ENCODE data around the gene PEMT.

PEMT gene

GRCh38 chr17:17516941-17517720, 74.4 kb downstream of the PEMT start:
- H3K9me3 ChIP-seq (ENCODE audit: control insufficient read depth in 2 of 2, low read length in 2 of 2), result no peaks in the 10 kb centered on the region
- H3K27me3 ChIP-seq (ENCODE audit: control insufficient read depth in 2 of 2, insufficient read depth in 2 of 2, low read length in 2 of 2), result no peaks in the 10 kb centered on the region
- no peak overlapping the region for H3K27ac ChIP-seq (ENCODE audit: low read depth in 2 of 2, low read length in 2 of 2)
- no peak overlapping the region for H3K4me3 ChIP-seq (ENCODE audit: low read length in 2 of 2)
- no peak overlapping the region for H3K9ac ChIP-seq (ENCODE audit: low read depth in 1 of 2, low read length in 2 of 2)
- peaks cover 0 to 2% of the 10 kb centered on the region in 2 donors for H3K4me1 ChIP-seq (ENCODE audit: control insufficient read depth in 2 of 2, insufficient read depth in 2 of 2, low read length in 2 of 2)
- no peaks in the 10 kb centered on the region for H3K36me3 ChIP-seq (ENCODE audit: control insufficient read depth in 2 of 2, insufficient read depth in 2 of 2, low read length in 2 of 2)

- no peaks in the 10 kb centered on the region for H3K27me3 ChIP-seq (ENCODE audit: control insufficient read depth in 2 of 2, insufficient read depth in 2 of 2, low read length in 2 of 2)
- no peak overlapping the region for H3K4me3 ChIP-seq (ENCODE audit: low read length in 2 of 2)
- no peak overlapping the region for H3K27ac ChIP-seq (ENCODE audit: low read depth in 2 of 2, low read length in 2 of 2)
- peaks cover 0 to 2% of the 10 kb centered on the region in 2 donors for H3K4me1 ChIP-seq (ENCODE audit: control insufficient read depth in 2 of 2, insufficient read depth in 2 of 2, low read length in 2 of 2)
- H3K9ac ChIP-seq (ENCODE audit: low read depth in 1 of 2, low read length in 2 of 2), result no peak overlapping the region
- no peaks in the 10 kb centered on the region for H3K9me3 ChIP-seq (ENCODE audit: control insufficient read depth in 2 of 2, low read length in 2 of 2)
- no peaks in the 10 kb centered on the region for H3K36me3 ChIP-seq (ENCODE audit: control insufficient read depth in 2 of 2, insufficient read depth in 2 of 2, low read length in 2 of 2)
These were observed 75.3 kb downstream of the PEMT start for GRCh38 chr17:17515934-17516930.

- peaks cover 0 to 2% of the 10 kb centered on the region in 2 donors for H3K4me1 ChIP-seq (ENCODE audit: control insufficient read depth in 2 of 2, insufficient read depth in 2 of 2, low read length in 2 of 2)
- H3K27ac ChIP-seq (ENCODE audit: low read depth in 2 of 2, low read length in 2 of 2), result no peak overlapping the region
- H3K36me3 ChIP-seq (ENCODE audit: control insufficient read depth in 2 of 2, insufficient read depth in 2 of 2, low read length in 2 of 2), result no peaks in the 10 kb centered on the region
- no peak overlapping the region for H3K9ac ChIP-seq (ENCODE audit: low read depth in 1 of 2, low read length in 2 of 2)
- no peak overlapping the region for H3K4me3 ChIP-seq (ENCODE audit: low read length in 2 of 2)
- H3K27me3 ChIP-seq (ENCODE audit: control insufficient read depth in 2 of 2, insufficient read depth in 2 of 2, low read length in 2 of 2), result no peaks in the 10 kb centered on the region
- H3K9me3 ChIP-seq (ENCODE audit: control insufficient read depth in 2 of 2, low read length in 2 of 2), result no peaks in the 10 kb centered on the region
These were observed 76.2 kb downstream of the PEMT start for GRCh38 chr17:17514993-17515933.

GRCh38 chr17:17514361-17514992, 77.0 kb downstream of the PEMT start:
- Histone ChIP-seq H3K4me3 (ENCODE audit: low read length in 2 of 2) (no peak overlapping the region), H3K27ac (ENCODE audit: low read depth in 2 of 2, low read length in 2 of 2) (no peak overlapping the region), H3K36me3 (ENCODE audit: control insufficient read depth in 2 of 2, insufficient read depth in 2 of 2, low read length in 2 of 2) (no peaks in the 10 kb centered on the region), H3K9me3 (ENCODE audit: control insufficient read depth in 2 of 2, low read length in 2 of 2) (no peaks in the 10 kb centered on the region), H3K4me1 (ENCODE audit: control insufficient read depth in 2 of 2, insufficient read depth in 2 of 2, low read length in 2 of 2) (peaks cover 0 to 2% of the 10 kb centered on the region in 2 donors), H3K9ac (ENCODE audit: low read depth in 1 of 2, low read length in 2 of 2) (no peak overlapping the region), H3K27me3 (ENCODE audit: control insufficient read depth in 2 of 2, insufficient read depth in 2 of 2, low read length in 2 of 2) (no peaks in the 10 kb centered on the region)

- peaks cover 0 to 2% of the 10 kb centered on the region in 2 donors for H3K4me1 ChIP-seq (ENCODE audit: control insufficient read depth in 2 of 2, insufficient read depth in 2 of 2, low read length in 2 of 2)
- H3K9me3 ChIP-seq (ENCODE audit: control insufficient read depth in 2 of 2, low read length in 2 of 2), result no peaks in the 10 kb centered on the region
- no peak overlapping the region for H3K27ac ChIP-seq (ENCODE audit: low read depth in 2 of 2, low read length in 2 of 2)
- H3K9ac ChIP-seq (ENCODE audit: low read depth in 1 of 2, low read length in 2 of 2), result no peak overlapping the region
- no peak overlapping the region for H3K4me3 ChIP-seq (ENCODE audit: low read length in 2 of 2)
- H3K36me3 ChIP-seq (ENCODE audit: control insufficient read depth in 2 of 2, insufficient read depth in 2 of 2, low read length in 2 of 2), result no peaks in the 10 kb centered on the region
- no peaks in the 10 kb centered on the region for H3K27me3 ChIP-seq (ENCODE audit: control insufficient read depth in 2 of 2, insufficient read depth in 2 of 2, low read length in 2 of 2)
These were observed 77.9 kb downstream of the PEMT start for GRCh38 chr17:17513626-17514025.

- no peak overlapping the region for H3K9ac ChIP-seq (ENCODE audit: low read depth in 1 of 2, low read length in 2 of 2)
- H3K4me1 ChIP-seq (ENCODE audit: control insufficient read depth in 2 of 2, insufficient read depth in 2 of 2, low read length in 2 of 2), result peaks cover 0 to 2% of the 10 kb centered on the region in 2 donors
- H3K36me3 ChIP-seq (ENCODE audit: control insufficient read depth in 2 of 2, insufficient read depth in 2 of 2, low read length in 2 of 2), result no peaks in the 10 kb centered on the region
- H3K27me3 ChIP-seq (ENCODE audit: control insufficient read depth in 2 of 2, insufficient read depth in 2 of 2, low read length in 2 of 2), result no peaks in the 10 kb centered on the region
- no peak overlapping the region for H3K4me3 ChIP-seq (ENCODE audit: low read length in 2 of 2)
- no peaks in the 10 kb centered on the region for H3K9me3 ChIP-seq (ENCODE audit: control insufficient read depth in 2 of 2, low read length in 2 of 2)
- no peak overlapping the region for H3K27ac ChIP-seq (ENCODE audit: low read depth in 2 of 2, low read length in 2 of 2)
These were observed 78.6 kb downstream of the PEMT start for GRCh38 chr17:17512866-17513265.

GRCh38 chr17:17511881-17512858, 79.3 kb downstream of the PEMT start:
- Histone ChIP-seq H3K9me3 (ENCODE audit: control insufficient read depth in 2 of 2, low read length in 2 of 2) (no peaks in the 10 kb centered on the region), H3K4me1 (ENCODE audit: control insufficient read depth in 2 of 2, insufficient read depth in 2 of 2, low read length in 2 of 2) (peaks cover under 1 to 3% of the 10 kb centered on the region in 2 donors), H3K9ac (ENCODE audit: low read depth in 1 of 2, low read length in 2 of 2) (no peak overlapping the region), H3K36me3 (ENCODE audit: control insufficient read depth in 2 of 2, insufficient read depth in 2 of 2, low read length in 2 of 2) (no peaks in the 10 kb centered on the region), H3K4me3 (ENCODE audit: low read length in 2 of 2) (no peak overlapping the region), H3K27me3 (ENCODE audit: control insufficient read depth in 2 of 2, insufficient read depth in 2 of 2, low read length in 2 of 2) (no peaks in the 10 kb centered on the region), H3K27ac (ENCODE audit: low read depth in 2 of 2, low read length in 2 of 2) (no peak overlapping the region)

GRCh38 chr17:17511293-17511741, 80.2 kb downstream of the PEMT start:
- H3K9ac ChIP-seq (ENCODE audit: low read depth in 1 of 2, low read length in 2 of 2), result no peak overlapping the region
- no peaks in the 10 kb centered on the region for H3K9me3 ChIP-seq (ENCODE audit: control insufficient read depth in 2 of 2, low read length in 2 of 2)
- no peaks in the 10 kb centered on the region for H3K27me3 ChIP-seq (ENCODE audit: control insufficient read depth in 2 of 2, insufficient read depth in 2 of 2, low read length in 2 of 2)
- H3K4me1 ChIP-seq (ENCODE audit: control insufficient read depth in 2 of 2, insufficient read depth in 2 of 2, low read length in 2 of 2), result peaks cover 5 to 8% of the 10 kb centered on the region in 2 donors
- no peaks in the 10 kb centered on the region for H3K36me3 ChIP-seq (ENCODE audit: control insufficient read depth in 2 of 2, insufficient read depth in 2 of 2, low read length in 2 of 2)
- H3K4me3 ChIP-seq (ENCODE audit: low read length in 2 of 2), result no peak overlapping the region
- H3K27ac ChIP-seq (ENCODE audit: low read depth in 2 of 2, low read length in 2 of 2), result no peak overlapping the region
